GM21786 (cell line): ENCODE measurements around the gene EGFL7.

Experiments used
- ATAC-seq: cut with Tn5 transposase; IDR thresholded peaks from one replicate; pipeline ENCODE4 v1.9.1; 2021; ENCODE audit not compliant: unreplicated experiment

EGFL7 gene

DNA sequence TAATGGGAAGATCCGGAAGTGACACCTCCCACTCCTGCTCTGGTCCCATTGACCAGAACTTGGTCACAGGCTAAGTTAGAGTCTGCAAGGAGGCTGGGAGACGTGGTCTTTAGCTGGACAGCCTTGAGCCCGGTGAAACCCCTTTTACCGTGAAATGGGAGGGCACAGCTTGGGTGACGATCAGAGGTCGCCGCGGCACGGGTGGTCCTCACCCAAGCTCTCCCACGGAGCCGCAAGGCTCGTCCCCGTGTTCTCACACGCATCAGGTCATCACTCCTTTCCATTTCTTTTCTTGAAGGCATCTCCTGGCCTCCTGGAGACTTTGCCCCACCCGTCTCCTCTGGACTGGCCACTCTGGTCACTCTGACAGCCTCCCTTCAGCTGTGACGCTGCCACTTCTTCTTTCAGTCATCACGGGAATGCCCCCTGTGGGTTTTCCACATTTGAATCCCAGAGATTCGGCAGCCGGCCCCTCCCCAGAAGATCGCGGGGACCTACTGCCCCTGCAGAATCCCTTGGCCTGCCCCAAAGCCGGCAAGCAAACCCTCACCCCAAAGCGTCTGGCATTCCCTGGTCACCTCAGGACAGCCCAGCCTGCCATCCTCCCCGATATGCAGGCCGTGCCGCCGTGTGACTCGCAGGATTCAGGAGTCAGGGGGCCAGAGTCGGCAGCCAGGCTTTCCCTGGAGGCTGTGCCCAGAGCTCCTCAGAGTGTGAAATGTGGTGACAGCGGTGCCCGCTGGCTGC lies 18.9 kb upstream of the EGFL7 start:
- ATAC-seq: no peak

DNA sequence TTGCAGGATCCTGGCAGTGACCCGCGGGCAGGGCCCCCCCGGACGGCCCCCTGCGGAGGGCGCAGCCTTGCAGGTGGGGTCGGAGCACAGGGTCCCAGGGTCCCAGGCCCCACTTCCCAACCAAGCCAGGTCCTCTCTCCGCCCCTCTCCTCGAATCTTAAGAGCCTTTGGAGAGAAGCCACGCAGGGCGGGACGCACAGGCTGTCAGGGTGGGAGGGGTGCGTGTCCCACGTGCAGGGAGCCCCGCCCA lies 18.4 kb upstream of the EGFL7 start:
- ATAC-seq: no peak

DNA sequence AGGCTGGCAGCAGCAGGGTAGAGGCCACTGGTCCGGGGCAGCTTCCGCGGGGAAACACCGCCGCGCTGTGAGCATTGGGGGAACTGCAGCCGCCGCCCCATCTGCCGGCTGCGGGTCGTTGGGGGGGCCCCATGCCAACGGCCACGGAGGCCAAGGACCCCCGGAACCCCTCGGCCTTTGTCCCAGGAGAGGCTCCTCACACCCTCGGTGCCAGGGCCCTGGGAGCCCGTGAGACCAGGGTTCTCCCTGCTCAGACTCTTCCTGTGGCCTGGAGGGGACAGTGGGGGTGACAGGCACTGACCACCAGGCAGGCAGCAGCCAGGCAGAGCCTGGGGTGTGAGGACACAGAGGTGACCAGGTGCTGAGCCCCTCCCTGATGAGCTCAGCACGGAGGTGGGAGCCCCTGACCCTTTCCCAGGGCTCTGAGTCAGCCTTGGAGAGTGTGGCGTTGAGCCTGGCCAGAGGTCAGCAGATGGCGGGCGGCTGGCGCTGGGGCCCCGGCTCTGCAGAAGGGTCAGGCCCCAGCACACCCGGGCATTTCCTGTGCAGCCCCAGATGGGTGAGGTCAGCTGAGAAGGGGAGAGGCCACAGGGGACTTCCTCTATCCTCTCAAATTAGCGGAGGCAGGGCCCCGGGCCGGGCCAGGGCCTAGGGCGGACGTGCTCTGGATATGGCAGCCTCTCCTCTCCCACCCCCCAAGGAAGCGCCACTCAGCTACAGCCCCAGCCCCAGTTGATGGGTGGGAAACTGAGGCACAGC lies 17.9 kb upstream of the EGFL7 start:
- ATAC-seq: peak; percentile 65

DNA sequence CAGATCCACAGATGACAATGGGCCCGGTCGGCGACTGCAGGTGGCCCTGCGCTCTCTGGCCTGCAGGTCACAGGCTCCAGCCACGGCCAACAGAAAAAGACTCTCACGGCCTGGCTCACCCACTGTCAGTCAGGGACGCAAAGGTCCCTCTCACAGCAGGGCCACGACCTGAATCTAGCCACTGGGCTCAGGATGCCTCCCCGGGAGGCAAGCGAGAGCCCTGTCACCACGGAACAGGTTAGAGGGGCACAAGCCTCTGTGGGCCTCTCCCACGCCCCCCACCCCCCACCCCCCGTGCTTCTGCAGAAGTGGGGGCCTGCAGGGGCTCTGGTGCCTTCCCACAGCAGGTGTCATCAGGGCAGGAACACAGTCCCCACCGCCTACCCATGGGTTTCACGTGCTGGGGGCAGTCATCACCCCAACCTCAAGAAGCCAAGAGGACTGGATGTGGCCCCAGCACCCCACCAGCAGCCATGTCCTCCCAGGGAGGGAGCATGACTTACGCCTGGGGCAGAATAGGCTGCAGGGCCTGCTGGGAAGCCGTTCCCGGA lies 17.3 kb upstream of the EGFL7 start:
- no peak for ATAC-seq

DNA sequence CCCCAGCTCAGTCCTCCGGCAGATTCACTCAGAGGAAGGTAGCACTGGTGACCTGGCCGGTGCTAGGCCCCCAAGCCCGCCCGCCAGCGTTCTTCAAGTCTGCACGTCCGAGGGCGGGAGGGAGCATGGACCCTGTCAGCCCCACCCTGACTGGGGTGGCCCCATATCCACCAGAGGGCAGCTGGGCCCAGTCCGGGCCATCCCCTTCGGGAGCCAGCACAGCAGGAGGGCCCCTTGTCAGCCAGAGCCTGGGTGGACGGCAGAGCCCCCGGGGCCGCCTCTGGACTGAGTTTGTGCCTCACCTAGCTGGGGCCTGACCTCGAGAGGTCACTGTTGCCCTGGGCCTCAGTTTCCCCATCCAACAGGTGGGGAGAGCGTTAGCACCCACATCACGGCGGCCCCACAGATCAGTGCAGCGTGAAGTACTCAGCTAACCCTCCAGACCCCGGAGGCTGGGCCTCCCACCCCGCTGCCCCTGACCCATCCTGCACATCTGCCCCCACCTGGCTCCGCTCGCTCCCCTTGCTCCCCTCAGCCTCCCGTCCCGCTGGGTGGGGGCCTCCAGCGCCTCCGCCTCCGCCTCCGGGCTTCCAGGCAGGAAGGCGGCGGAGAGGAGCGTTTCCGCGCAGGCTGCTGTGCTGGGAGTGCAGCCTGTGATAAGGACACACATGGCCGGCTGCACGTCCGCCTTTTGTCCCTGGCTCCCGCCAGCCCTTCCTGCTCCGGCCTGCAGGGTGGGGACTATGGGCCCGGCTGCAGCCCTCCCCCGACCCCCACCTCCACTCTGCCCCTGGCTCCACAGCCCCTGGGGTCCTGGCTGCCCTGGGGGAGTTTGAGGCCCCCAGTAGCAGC lies 16.6 kb upstream of the EGFL7 start:
- no peak for ATAC-seq

- no peak for ATAC-seq
Measured at GRCh38 chr9:136646827-136647711, 15.6 kb upstream of the EGFL7 start.

DNA sequence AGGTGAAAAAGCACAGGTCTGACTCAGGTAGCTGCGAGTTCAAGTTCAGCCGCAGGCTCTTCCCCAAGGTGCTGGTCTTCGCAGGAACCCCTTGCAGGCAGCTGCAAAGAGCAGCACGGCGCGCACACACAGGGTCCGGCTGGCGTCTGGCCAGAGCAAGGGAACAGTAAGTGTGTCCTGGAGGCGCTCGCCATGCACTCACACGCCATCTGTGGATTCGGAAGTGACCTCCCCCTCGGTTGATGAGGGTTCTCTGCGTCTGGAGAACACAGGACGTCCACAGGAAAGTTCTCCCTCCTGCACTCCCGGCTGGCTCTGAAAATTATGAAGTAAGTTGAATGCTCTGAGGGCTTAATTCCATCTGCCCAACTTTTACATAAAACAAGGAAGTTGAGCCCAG lies 14.0 kb upstream of the EGFL7 start:
- ATAC-seq: no peak

DNA sequence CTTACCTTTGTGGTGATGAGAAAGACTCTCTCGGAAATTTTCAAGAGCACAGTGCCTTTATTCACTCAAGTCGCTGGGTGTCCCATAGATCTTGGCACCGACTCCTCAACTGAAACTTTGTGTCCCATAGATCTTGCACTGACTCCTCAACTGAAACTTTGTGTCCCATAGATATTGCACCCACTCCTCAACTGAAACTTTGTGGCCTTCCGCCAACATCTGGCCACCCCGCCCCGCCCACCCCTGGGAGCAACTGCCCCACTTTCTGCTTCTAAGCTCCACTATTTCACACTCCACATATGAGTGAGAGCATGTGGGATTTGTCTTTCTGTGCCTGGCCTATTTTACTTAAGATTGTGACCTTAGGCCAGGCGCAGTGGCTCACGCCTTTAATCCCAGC lies 12.7 kb upstream of the EGFL7 start:
- no peak for ATAC-seq

DNA sequence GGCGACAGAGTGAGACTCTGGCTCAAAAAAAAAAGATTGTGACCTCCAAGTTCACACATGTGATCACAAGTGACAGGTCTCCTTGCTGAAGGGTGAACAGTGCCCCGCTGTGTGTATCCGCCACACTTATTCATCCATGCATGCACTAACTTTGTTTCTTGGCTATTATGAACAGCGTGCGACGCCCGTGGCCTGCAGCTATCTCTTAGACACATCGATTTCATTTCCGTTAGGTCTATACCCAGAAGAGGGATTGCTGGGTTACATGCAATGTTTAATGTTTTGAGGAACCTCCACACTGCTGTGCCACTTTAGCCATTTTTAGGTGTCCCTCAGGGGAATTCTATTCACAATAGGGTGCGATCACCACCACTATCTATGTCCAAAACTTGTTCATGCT lies 12.1 kb upstream of the EGFL7 start:
- no peak for ATAC-seq

- ATAC-seq: no peak
Measured at GRCh38 chr9:136651860-136652259, 10.9 kb upstream of the EGFL7 start.

GRCh38 chr9:136653323-136654079 lies 9.2 kb upstream of the EGFL7 start:
- ATAC-seq: no peak

- ATAC-seq: no peak
Measured at GRCh38 chr9:136654820-136655535, 7.7 kb upstream of the EGFL7 start.

DNA sequence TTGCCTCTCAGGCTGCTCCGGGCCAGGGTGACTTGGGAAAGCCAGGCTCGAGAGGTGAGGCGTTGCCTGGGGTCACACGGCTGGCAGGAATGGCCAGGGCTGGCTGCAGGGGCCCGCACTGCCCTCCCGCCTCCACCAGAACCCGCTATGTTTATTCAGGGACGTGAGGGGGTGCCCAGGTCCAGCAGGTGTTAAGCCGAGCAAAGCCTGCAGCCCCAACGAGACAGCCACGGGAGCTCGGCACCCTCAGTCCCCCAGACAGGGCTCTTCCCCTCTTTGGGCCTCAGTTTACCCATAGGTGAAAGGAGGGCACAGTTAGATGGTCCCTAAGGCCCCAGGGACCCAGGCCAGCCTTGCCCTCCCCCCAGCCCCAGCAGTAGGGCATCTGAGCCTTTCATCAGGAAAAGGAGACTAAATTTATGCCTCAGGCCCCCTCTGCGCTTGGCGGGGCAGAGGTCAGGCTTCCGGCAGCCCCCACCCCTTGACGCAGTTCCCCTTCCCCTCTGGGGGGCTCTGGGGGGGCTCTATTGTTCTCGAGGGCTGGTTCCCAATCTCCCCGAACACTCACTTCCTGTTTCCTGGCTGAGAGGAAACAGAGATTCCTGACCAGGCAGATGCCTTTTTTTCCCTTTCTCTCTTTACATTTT lies 7.1 kb upstream of the EGFL7 start:
- no peak for ATAC-seq

- no peak for ATAC-seq
Measured at GRCh38 chr9:136656183-136656738, 6.5 kb upstream of the EGFL7 start.

- ATAC-seq: no peak
Measured at GRCh38 chr9:136656795-136657611, 5.7 kb upstream of the EGFL7 start.

GRCh38 chr9:136657974-136658848 lies 4.5 kb upstream of the EGFL7 start:
- no peak for ATAC-seq
